Measurements from ENCODE around the gene PTPRT. TPM values are rescaled to one million over a fixed set of nuclear protein-coding genes. Genes with fewer than 3 reads are reported as not detected.

The PTPRT gene
- total and polyA plus RNA-seq, 2 of the 4 experiments (the other 2 are of a cell fraction), result not detected

- no peak overlapping the region for H4K8ac ChIP-seq (ENCODE audit: low read depth in 2 of 2, low read length in 2 of 2)
- no peak overlapping the region for H3K23ac ChIP-seq (ENCODE audit: low read depth, low read length)
- H3K36me3 ChIP-seq (ENCODE audit: control insufficient read depth, insufficient read depth, low read length), result no peaks in the 10 kb centered on the region
- no peak overlapping the region for H3K4ac ChIP-seq (ENCODE audit: low read depth, low read length)
- no peak overlapping the region for H2BK20ac ChIP-seq (ENCODE audit: low read depth, low read length)
- in situ Hi-C loops (cut with MboI; ENCODE audit: low sequenced_read_pairs) (no loop called here), dilution Hi-C loops (cut with HindIII; ENCODE audit: low sequenced_read_pairs, unreplicated experiment) (no loop called here), intact Hi-C loops (cut with micrococcal nuclease) (no loop called here)
- H3K9me3 ChIP-seq (ENCODE audit: control insufficient read depth, insufficient read depth, low read length), result no peaks in the 10 kb centered on the region
- H3K4me2 ChIP-seq (ENCODE audit: low read depth, low read length), result no peak overlapping the region
- H3K18ac ChIP-seq (ENCODE audit: low read depth, low read length), result no peak overlapping the region
- H3K4me1 ChIP-seq (ENCODE audit: control insufficient read depth, insufficient read depth, low read length), result no peaks in the 10 kb centered on the region
- ATAC-seq (ENCODE audit: low read depth), result no peak
- no peak overlapping the region for H2BK15ac ChIP-seq (ENCODE audit: low read depth, low read length)
- no peak for TF ChIP-seq CTCF (conservative IDR thresholded peaks at IDR 0.05; ENCODE audit: low read depth, low read length)
- no peak for TF ChIP-seq BHLHE40 (IDR thresholded peaks at IDR 0.05; ENCODE audit: low read depth, low read length)
- TF ChIP-seq RAD21 (IDR thresholded peaks at IDR 0.05; ENCODE audit: low read length), result no peak
- no peak for TF ChIP-seq MAFK (IDR thresholded peaks at IDR 0.05; ENCODE audit: low read depth, low read length)
- no peak for TF ChIP-seq RFX5 (IDR thresholded peaks at IDR 0.05; ENCODE audit: low read depth, low read length)
- TF ChIP-seq RCOR1 (IDR thresholded peaks at IDR 0.05; ENCODE audit: insufficient replicate concordance, low read length), result no peak
- no peak for TF ChIP-seq SMC3 (IDR thresholded peaks at IDR 0.05; ENCODE audit: low read depth, low read length)
- no peak for TF ChIP-seq MAZ (IDR thresholded peaks at IDR 0.05; ENCODE audit: borderline replicate concordance, low read depth, low read length)
- no peaks in the 10 kb centered on the region for H4K20me1 ChIP-seq (ENCODE audit: insufficient read depth, low read length)
- H2AK5ac ChIP-seq (ENCODE audit: low read depth, low read length), result no peak overlapping the region
- H3K9me1 ChIP-seq (ENCODE audit: insufficient read depth, low read length), result no peaks in the 10 kb centered on the region
- no peak overlapping the region for H4K5ac ChIP-seq (ENCODE audit: low read depth, low read length)
- no peak overlapping the region for H2AFZ ChIP-seq (replicated peaks; ENCODE audit: low read length, poor library complexity)
- H3K27ac ChIP-seq (ENCODE audit: insufficient read depth, low read length), result no peak overlapping the region
- CTCF ChIA-PET, result no interaction called here
- no peaks in the 10 kb centered on the region; the same call in none of the 2 replicates for H3K27me3 ChIP-seq (ENCODE audit: control insufficient read depth, insufficient read depth, low read length)
- H2AK9ac ChIP-seq (replicated peaks; ENCODE audit: low read depth, low read length, poor library complexity), result no peak overlapping the region
- H3K56ac ChIP-seq (ENCODE audit: extremely low read depth, insufficient read depth, low read length), result no peak overlapping the region
- WGBS, 2 experiments (ENCODE audit: extremely low coverage in 2 of 2, insufficient read length in 1 of 2), result no CpG with 5 or more reads among the region's 3 CpGs
- H3K4me3 ChIP-seq (ENCODE audit: insufficient read depth, low read depth, low read length), result no peak overlapping the region
- no peak overlapping the region for H2BK120ac ChIP-seq (ENCODE audit: low read depth, low read length)
- H3K9ac ChIP-seq (ENCODE audit: low read depth, low read length), result no peak overlapping the region
- no peak overlapping the region for H3K14ac ChIP-seq (replicated peaks; ENCODE audit: low read depth, low read length)
- H4K91ac ChIP-seq (ENCODE audit: insufficient read depth, low read depth, low read length), result no peak overlapping the region
- H2BK5ac ChIP-seq (ENCODE audit: low read depth, low read length, poor library complexity, severe bottlenecking), result no peak overlapping the region
- DNase-seq, result no peak
- BruUV-seq (replicated peaks), result no TSS peak
- POLR2A ChIA-PET (ENCODE audit: unreplicated experiment), result no interaction called here
- H3K79me1 ChIP-seq (ENCODE audit: low read depth in 1 of 2, low read length in 2 of 2), result no peaks in the 10 kb centered on the region
Measured at GRCh38 chr20:43196243-43196642, 6.5 kb upstream of the PTPRT start.

All from IMR-90 (cell line).